ENCODE measurements around the gene GADL1.
A peak's percentile ranks its signal among the peaks of the same experiment; 100 is the strongest.

The GADL1 gene

GRCh38 chr3:30712991-30713390 lies 181.5 kb downstream of the GADL1 start:
- Histone ChIP-seq H3K36me3 (no peaks in the 10 kb centered on the region), H3K4me2 (peak overlapping the region in 8 of 11 experiments; percentile 17 to 68 (median 30); a peak in 10 of 22 replicates), H4K20me1 (no peaks in the 10 kb centered on the region), H3K9ac (no peak overlapping the region; a peak in 1 of 22 replicates), H3K4me3 (no peak overlapping the region), H3K9me3 (replicated peaks in 1 of 11) (peaks cover 0 to 41% (median 30%) of the 10 kb centered on the region in 11 experiments; a peak in 19 of 22 replicates), H3K27ac (peak overlapping the region in 2 of 11 experiments; percentile 18 to 30; a peak in 2 of 22 replicates), H3K4me1 (peaks cover 0 to 27% (median 9%) of the 10 kb centered on the region in 10 experiments; a peak in 12 of 20 replicates), H3K27me3 (no peaks in the 10 kb centered on the region)
- TF ChIP-seq Cebpa-rat (IDR thresholded peaks at IDR 0.05): no peak

GRCh38 chr3:30711867-30712266 lies 182.6 kb downstream of the GADL1 start:
- Histone ChIP-seq H4K20me1 (no peaks in the 10 kb centered on the region), H3K4me3 (no peak overlapping the region), H3K9me3 (replicated peaks in 1 of 11) (peaks cover 0 to 35% (median 24%) of the 10 kb centered on the region in 11 experiments; a peak in 19 of 22 replicates), H3K27me3 (no peaks in the 10 kb centered on the region), H3K27ac (no peak overlapping the region), H3K4me1 (peaks cover 0 to 27% (median 7%) of the 10 kb centered on the region in 10 experiments; a peak in 11 of 20 replicates), H3K4me2 (peak overlapping the region in 1 of 11 experiments; percentile 15; a peak in 1 of 22 replicates), H3K9ac (no peak overlapping the region), H3K36me3 (no peaks in the 10 kb centered on the region)
- TF ChIP-seq Cebpa-rat (IDR thresholded peaks at IDR 0.05): no peak

GRCh38 chr3:30711151-30711550 lies 183.3 kb downstream of the GADL1 start:
- Histone ChIP-seq H3K27me3 (no peaks in the 10 kb centered on the region), H3K4me3 (no peak overlapping the region), H3K4me2 (0 out of 22 replicates have a peak overlapping the region, but pooled peaks of 1 of the 11 experiments have one; percentile 15), H3K4me1 (peaks cover 0 to 27% (median 7%) of the 10 kb centered on the region in 10 experiments; a peak in 11 of 20 replicates), H3K9me3 (replicated peaks in 1 of 11) (peaks cover 0 to 33% (median 23%) of the 10 kb centered on the region in 11 experiments; a peak in 19 of 22 replicates), H3K27ac (0 out of 22 replicates have a peak overlapping the region, but pooled peaks of 1 of the 11 experiments have one; percentile 19), H4K20me1 (no peaks in the 10 kb centered on the region), H3K9ac (no peak overlapping the region), H3K36me3 (no peaks in the 10 kb centered on the region)
- TF ChIP-seq Cebpa-rat (IDR thresholded peaks at IDR 0.05): no peak

- H3K9ac ChIP-seq: no peak overlapping the region
- H3K36me3 ChIP-seq: no peaks in the 10 kb centered on the region
- H3K27ac ChIP-seq: no peak overlapping the region
- no peak overlapping the region for H3K4me3 ChIP-seq
- no peak for TF ChIP-seq Cebpa-rat (IDR thresholded peaks at IDR 0.05)
- H3K4me2 ChIP-seq: no peak overlapping the region
- no peaks in the 10 kb centered on the region for H3K27me3 ChIP-seq
- H3K9me3 ChIP-seq (replicated peaks in 1 of 11): peaks cover 0 to 31% (median 23%) of the 10 kb centered on the region in 11 experiments; a peak in 19 of 22 replicates
- H4K20me1 ChIP-seq: no peaks in the 10 kb centered on the region
- H3K4me1 ChIP-seq: peaks cover 0 to 33% (median 7%) of the 10 kb centered on the region in 10 experiments; a peak in 11 of 20 replicates
Measured at GRCh38 chr3:30710017-30710416, 184.4 kb downstream of the GADL1 start.

GRCh38 chr3:30708472-30708871 lies 186.0 kb downstream of the GADL1 start:
- H3K9ac ChIP-seq: no peak overlapping the region
- peaks cover 0 to 21% (median 12%) of the 10 kb centered on the region in 11 experiments; a peak in 19 of 22 replicates for H3K9me3 ChIP-seq (replicated peaks in 1 of 11)
- no peaks in the 10 kb centered on the region for H4K20me1 ChIP-seq
- H3K4me2 ChIP-seq: no peak overlapping the region
- peaks cover 0 to under 1% (median 0%) of the 10 kb centered on the region in 11 experiments; a peak in 2 of 22 replicates for H3K36me3 ChIP-seq
- no peak for TF ChIP-seq Cebpa-rat (IDR thresholded peaks at IDR 0.05)
- no peaks in the 10 kb centered on the region for H3K27me3 ChIP-seq
- no peak overlapping the region for H3K4me3 ChIP-seq
- no peak overlapping the region for H3K27ac ChIP-seq
- H3K4me1 ChIP-seq: peaks cover 0 to 48% (median 7%) of the 10 kb centered on the region in 10 experiments; a peak in 11 of 20 replicates

- H3K4me2 ChIP-seq: no peak overlapping the region
- H3K9ac ChIP-seq: no peak overlapping the region
- H3K4me1 ChIP-seq: peaks cover 0 to 50% (median 5%) of the 10 kb centered on the region in 10 experiments; a peak in 11 of 20 replicates
- no peak overlapping the region for H3K27ac ChIP-seq
- no peaks in the 10 kb centered on the region for H4K20me1 ChIP-seq
- H3K4me3 ChIP-seq: no peak overlapping the region
- no peak for TF ChIP-seq Cebpa-rat (IDR thresholded peaks at IDR 0.05)
- peaks cover 0 to 7% (median 0%) of the 10 kb centered on the region in 11 experiments; a peak in 3 of 22 replicates for H3K36me3 ChIP-seq
- peaks cover 5 to 25% (median 19%) of the 10 kb centered on the region in 11 experiments; a peak in 21 of 22 replicates for H3K9me3 ChIP-seq (replicated peaks in 1 of 11)
- H3K27me3 ChIP-seq: no peaks in the 10 kb centered on the region
Measured at GRCh38 chr3:30707825-30708224, 186.6 kb downstream of the GADL1 start.

- Histone ChIP-seq H3K36me3 (peaks cover 0 to 17% (median 4%) of the 10 kb centered on the region in 11 experiments; a peak in 8 of 22 replicates), H3K27me3 (no peaks in the 10 kb centered on the region), H3K9me3 (replicated peaks in 1 of 11) (peaks cover 11 to 44% (median 32%) of the 10 kb centered on the region in 11 experiments; a peak in 21 of 22 replicates), H4K20me1 (no peaks in the 10 kb centered on the region), H3K4me2 (peak overlapping the region in 3 of 11 experiments; percentile 34 to 74 (median 59); a peak in 6 of 22 replicates), H3K4me3 (no peak overlapping the region), H3K4me1 (peaks cover 0 to 37% (median 0%) of the 10 kb centered on the region in 10 experiments; a peak in 7 of 20 replicates), H3K27ac (peak overlapping the region in 2 of 11 experiments; percentile 37 to 52; a peak in 5 of 22 replicates), H3K9ac (no peak overlapping the region)
- TF ChIP-seq Cebpa-rat (IDR thresholded peaks at IDR 0.05): no peak
Measured at GRCh38 chr3:30704931-30705890, 189.2 kb downstream of the GADL1 start.

GRCh38 chr3:30702828-30703397 lies 191.5 kb downstream of the GADL1 start:
- H3K9me3 ChIP-seq (replicated peaks in 1 of 11): peaks cover 11 to 44% (median 32%) of the 10 kb centered on the region in 11 experiments; a peak in 21 of 22 replicates

More at GRCh38 chr3:30702828-30703397, 191.5 kb downstream of the GADL1 start:
- no peak overlapping the region for H3K9ac ChIP-seq
- H3K4me1 ChIP-seq: peaks cover 0 to 37% (median 0%) of the 10 kb centered on the region in 10 experiments; a peak in 7 of 20 replicates
- H3K4me2 ChIP-seq: peak overlapping the region in 2 of 11 experiments; percentile 59 to 74; a peak in 3 of 22 replicates
- no peaks in the 10 kb centered on the region for H3K27me3 ChIP-seq
- peaks cover 0 to 33% (median 21%) of the 10 kb centered on the region in 11 experiments; a peak in 19 of 22 replicates for H3K36me3 ChIP-seq
- no peak for TF ChIP-seq Cebpa-rat (IDR thresholded peaks at IDR 0.05)
- no peak overlapping the region for H3K27ac ChIP-seq
- no peaks in the 10 kb centered on the region for H4K20me1 ChIP-seq
- no peak overlapping the region for H3K4me3 ChIP-seq
